UCSD-AML1 (cell line): Measurements from ENCODE around the gene HIVEP2.

Experiments
- DNase-seq: peaks from one replicate; lab custom pipeline; 2025; ENCODE audit not compliant: unreplicated experiment; lab: John Stamatoyannopoulos, UW

The HIVEP2 gene

GRCh38 chr6:142844065-142844755 lies 100.8 kb downstream of the HIVEP2 start:
- DNase-seq = no peak

GRCh38 chr6:142843361-142843760 lies 101.6 kb downstream of the HIVEP2 start:
- DNase-seq = no peak

DNA sequence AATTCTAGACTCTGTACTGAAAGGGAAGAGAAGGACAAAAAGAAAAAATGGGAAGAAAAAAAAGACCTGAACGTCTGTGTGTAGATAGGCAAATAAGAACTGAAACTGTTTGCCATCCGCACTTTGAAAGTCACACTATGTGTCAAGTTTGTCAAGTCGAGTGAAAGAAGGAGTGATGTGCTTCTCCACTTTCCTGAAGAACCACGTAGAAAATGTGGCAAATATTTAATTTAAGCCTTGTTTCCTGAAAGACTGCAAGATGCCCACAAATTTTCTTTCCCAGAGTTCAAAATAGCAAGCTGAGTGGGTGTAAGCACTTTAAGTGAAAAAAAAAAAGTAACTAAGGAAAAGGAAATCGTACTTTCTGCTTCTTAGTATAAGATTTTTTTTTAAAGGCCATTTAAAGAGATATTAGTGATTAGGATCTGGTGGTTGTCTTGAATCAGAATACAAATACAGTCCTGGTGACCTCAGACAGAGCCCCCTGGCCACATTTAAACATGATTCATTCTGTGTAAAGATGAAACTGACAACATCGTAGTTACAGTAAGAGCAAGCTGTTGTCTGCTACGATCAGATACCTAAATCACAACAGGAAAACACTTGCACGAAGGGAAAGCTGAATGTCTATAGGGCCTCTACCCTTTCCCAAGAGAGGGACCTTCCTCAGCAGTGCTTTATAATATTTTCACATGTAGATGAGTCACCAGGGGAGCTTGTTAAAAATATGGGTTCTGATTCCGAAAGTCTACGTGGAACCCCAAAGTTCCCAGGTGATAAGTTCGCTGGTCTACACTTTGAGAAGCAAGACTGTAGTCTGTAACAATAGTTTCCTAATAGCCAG lies 102.3 kb downstream of the HIVEP2 start:
- DNase-seq = no peak

DNA sequence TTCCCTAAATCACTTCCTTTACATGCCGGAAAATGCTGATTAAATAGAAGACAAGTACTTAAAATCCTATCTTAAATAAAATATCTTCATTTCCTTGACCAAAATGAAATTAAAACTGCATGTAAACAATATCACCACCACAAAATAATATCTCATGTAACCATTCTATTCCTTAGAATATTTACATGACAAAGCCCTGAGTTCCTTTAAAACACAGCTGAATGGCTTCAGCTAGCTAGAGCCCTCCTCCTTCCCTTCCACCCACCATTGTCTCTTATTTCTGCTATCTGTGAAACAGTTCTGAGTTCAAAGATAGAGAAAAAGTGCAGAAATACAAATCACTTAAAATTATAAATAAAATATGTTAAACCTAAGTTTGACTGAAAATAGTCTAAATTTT lies 103.1 kb downstream of the HIVEP2 start:
- no peak for DNase-seq

- no peak for DNase-seq
These were observed 105.3 kb downstream of the HIVEP2 start for GRCh38 chr6:142839686-142840040.

- DNase-seq = no peak
These were observed 105.9 kb downstream of the HIVEP2 start for GRCh38 chr6:142838821-142839685.

- no peak for DNase-seq
These were observed 109.0 kb downstream of the HIVEP2 start for GRCh38 chr6:142835787-142836535.

GRCh38 chr6:142834853-142835252 lies 110.1 kb downstream of the HIVEP2 start:
- no peak for DNase-seq

DNA sequence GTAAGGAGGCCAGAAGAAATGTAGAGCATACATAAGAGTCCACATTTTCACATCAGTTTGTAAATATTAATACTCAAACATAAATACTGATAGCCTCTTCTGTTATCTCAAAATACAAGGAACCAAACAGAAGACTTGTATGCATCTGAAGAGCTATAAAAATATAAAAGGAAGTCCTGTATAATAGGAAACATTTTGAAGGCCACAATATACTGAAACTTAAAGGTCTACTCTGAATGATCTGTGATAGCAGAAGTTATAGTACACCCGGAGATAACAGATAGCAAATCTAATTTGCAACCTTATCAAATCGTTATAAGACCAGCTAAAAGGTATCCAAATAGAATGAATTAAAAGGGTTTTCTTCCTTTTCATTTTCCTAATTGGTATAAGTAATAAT lies 111.2 kb downstream of the HIVEP2 start:
- no peak for DNase-seq

DNA sequence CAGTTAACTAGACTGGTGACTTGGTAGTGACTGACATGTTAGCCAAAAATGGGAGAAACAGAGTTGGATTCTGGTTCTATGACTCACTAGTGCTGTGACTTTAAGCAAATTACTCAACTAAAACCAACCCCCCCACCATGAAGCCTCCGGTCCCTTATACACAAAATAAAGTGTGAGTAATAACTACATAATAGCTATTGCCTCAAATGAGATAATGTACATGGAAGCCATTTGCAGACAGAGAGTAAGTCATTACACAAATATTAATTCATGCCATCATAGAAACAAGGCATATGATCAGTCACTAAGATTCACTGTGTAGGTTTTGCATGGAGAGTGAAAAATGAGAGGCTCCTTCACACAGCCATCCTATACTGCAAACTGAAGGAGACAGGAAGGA lies 111.9 kb downstream of the HIVEP2 start:
- DNase-seq = no peak

GRCh38 chr6:142830807-142831206 lies 114.2 kb downstream of the HIVEP2 start:
- DNase-seq = no peak

GRCh38 chr6:142830116-142830710 lies 114.8 kb downstream of the HIVEP2 start:
- no peak for DNase-seq

DNA sequence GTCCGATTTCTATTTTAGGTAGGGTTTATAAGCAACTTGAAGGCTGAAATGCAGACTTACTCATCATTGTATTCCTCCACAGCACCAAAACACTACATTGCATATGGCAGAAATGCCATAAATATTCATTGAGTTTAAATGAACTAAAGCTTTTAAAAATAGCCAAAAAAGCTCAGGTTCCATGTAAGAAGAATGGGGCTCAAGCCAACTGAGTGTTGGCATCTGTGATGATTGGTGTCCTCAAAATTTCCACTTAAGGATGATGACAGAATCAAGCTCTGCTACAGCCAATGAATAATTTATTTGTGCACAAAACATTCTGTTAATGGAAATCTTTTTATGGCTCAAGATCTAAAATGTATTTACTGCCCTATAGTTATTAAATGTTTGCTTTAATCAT lies 115.4 kb downstream of the HIVEP2 start:
- no peak for DNase-seq

DNA sequence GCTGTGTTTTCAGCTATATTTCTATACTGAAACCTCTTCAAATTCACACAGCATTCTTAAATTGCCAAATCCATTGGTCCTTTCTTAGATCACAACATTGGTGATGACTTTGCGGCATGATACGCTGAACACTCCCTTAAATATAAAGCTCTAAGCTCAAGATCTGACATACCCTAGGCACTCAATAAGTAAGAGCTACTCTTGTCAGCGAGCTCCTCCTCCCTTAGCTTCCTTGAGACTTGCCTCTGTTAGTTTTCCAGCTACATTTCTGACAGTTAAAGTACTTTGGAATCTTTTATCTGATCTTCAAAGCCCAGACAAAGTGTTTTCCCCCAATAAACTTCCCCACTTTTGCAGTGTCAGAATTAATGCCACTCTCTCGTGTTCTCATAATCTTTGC lies 117.0 kb downstream of the HIVEP2 start:
- DNase-seq = no peak

GRCh38 chr6:142827369-142827768 lies 117.6 kb downstream of the HIVEP2 start:
- DNase-seq = no peak

DNA sequence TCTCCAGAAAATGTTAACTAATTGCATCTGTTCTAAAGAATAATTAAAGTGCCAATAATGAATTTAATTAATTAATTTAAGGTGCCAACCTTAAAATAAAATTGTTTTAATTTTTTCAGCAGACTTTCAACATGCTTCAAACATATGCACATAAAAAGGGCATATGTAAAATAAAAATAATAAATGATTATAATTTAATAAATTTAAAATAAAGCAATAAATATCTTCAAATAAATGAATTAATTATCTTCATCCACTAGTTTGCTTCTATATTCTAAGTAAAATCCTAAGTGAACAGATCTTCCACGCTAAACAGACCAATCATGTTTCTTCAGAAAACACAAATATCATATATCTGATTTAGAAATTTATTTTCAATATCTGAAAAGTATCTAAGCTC lies 119.2 kb downstream of the HIVEP2 start:
- DNase-seq = no peak

DNA sequence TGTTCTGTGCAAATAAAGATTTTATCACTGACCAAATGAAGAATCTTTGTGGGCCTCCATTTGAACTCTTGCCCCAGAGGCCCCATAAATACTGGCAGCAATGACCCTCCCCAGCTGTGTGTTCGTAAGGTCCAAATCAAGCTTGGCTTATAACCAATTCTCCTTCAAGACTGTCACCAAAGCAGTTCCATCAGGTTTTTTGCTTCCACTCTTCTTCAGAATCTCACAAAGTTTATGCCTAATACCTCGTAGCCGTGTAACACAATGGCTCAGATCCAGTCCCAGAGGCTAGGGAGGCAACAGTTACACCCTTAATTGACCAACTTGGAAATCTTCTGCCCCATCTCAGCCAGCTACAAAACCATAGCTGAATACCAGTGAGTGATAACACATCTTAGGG lies 120.5 kb downstream of the HIVEP2 start:
- DNase-seq = no peak

DNA sequence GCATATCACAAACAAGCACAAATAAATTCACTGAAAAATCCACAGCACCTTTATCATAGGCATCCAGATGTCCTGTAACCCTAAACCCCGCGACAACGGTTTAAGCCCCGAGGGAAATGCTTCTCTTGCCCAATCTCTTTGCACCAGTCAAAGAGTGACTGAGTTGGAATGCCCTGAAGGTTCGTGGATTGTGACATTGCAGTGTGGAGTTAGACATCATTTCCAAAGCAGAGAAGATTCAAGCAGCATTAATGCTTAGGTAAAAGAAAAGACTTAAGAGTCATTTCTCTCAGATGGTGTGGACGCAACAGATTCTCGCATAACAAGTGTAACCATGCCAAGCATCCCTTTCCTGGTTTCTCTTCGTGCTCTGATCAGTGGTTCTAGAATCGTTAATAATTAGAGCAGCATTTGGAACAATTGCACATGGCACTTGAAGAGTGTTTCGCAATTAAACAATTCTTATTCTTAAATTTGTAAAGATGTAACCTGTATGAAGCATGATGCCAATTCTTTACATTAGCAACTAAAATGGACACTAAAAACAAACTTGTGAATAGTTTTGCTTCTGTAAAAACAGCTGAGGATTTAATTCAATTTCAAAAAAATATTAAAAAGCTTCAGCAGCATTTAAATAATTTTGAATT lies 121.6 kb downstream of the HIVEP2 start:
- no peak for DNase-seq

DNA sequence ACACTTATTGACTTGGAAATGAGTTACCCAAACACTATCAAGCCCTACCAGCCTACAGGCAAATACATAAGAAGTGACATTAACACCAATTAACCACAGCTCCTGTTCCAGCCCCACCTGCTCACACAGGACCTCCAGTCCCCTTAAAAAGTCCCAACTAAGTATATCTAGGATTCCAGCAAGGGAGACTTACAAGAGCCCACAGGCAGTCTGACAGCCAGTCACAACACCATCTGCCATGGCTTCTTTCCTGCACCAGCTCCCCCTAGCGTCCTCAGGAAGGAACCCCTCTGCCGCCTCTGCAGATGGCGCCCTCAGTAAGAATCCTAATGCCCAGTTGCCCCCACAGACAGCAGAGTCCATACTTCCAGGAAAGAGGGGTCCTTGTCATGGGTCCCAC lies 122.1 kb downstream of the HIVEP2 start:
- peak; percentile 48 for DNase-seq

GRCh38 chr6:142822383-142822782 lies 122.6 kb downstream of the HIVEP2 start:
- DNase-seq = no peak
